ENCODE data around the gene ZNF638. TPM values are rescaled to one million over a fixed set of nuclear protein-coding genes. Genes with fewer than 3 reads are reported as not detected.

Gene ZNF638
- total RNA-seq, 4 donors from 2014 or later: 94.9 to 114 (median 109) TPM

- no peak for DNase-seq (ENCODE audit: low spot score in 2 of 2)
- TF ChIP-seq, protein P1, sequence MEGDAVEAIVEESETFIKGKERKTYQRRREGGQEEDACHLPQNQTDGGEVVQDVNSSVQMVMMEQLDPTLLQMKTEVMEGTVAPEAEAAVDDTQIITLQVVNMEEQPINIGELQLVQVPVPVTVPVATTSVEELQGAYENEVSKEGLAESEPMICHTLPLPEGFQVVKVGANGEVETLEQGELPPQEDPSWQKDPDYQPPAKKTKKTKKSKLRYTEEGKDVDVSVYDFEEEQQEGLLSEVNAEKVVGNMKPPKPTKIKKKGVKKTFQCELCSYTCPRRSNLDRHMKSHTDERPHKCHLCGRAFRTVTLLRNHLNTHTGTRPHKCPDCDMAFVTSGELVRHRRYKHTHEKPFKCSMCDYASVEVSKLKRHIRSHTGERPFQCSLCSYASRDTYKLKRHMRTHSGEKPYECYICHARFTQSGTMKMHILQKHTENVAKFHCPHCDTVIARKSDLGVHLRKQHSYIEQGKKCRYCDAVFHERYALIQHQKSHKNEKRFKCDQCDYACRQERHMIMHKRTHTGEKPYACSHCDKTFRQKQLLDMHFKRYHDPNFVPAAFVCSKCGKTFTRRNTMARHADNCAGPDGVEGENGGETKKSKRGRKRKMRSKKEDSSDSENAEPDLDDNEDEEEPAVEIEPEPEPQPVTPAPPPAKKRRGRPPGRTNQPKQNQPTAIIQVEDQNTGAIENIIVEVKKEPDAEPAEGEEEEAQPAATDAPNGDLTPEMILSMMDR (IDR thresholded peaks at IDR 0.05): no peak
- no peak for TF ChIP-seq POLR2A (IDR thresholded peaks at IDR 0.05)
- 88% methylated on average over 2 of the region's 2 CpGs for WGBS, 2 donors
- intact Hi-C loops (cut with DNase I; ENCODE audit: low total_unique reads): no loop called here
- H3K4me3 ChIP-seq (ENCODE audit: low read depth, poor library complexity, severe bottlenecking): no peak overlapping the region
These were observed 30.9 kb downstream of the ZNF638 start for GRCh38 chr2:71362447-71362846.

DNA sequence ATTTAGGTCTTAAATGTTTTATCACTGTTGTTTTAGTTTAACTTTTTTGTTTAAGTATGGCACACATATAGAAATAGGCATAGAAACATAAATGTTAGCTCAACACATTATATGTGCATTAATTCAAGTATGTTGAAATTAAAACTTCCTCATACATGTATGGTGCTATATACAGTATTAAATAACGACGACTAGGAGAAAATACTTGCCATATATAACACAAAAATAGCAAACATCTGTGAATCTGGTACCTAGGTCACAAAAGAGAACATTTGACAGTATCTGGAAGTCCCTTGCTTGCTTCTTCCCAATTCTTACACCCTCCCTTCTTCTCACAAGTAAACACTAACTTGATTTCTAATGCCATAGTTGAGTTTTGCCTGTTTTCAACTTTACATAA is 38.4 kb downstream of the ZNF638 start:
- intact Hi-C loops (cut with DNase I; ENCODE audit: low total_unique reads): no loop called here

DNA sequence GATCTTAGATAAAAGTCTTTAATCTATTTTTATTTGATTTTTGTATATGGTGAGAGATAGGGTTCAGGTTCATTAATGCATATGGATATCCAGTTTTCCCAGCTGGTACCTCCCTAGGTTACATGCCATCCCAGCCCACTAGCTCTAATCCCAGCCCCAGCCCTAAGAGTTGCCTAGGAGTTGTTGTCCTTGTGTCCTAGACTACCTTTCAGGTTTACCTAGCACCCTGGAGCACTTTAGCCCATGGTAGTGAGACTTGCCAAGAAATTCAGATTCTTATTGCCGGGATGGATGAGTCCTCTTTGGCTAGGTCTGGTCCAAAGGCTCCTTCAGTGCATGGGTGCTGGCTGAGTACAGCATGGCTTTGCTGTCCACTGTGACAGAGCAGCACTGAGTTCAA is 40.5 kb downstream of the ZNF638 start:
- no peak overlapping the region for H3K4me3 ChIP-seq (ENCODE audit: low read depth, poor library complexity, severe bottlenecking)
- no peak for TF ChIP-seq POLR2A (IDR thresholded peaks at IDR 0.05)
- TF ChIP-seq, protein P1 (IDR thresholded peaks at IDR 0.05): no peak
- no peak for DNase-seq (ENCODE audit: low spot score in 2 of 2)
- intact Hi-C loops (cut with DNase I; ENCODE audit: low total_unique reads): no loop called here
- 64 to 80% methylated on average over 1 of the region's 1 CpG for WGBS, 2 donors

More for the DNA sequence above, 38.4 kb downstream of the ZNF638 start:
- DNase-seq (ENCODE audit: low spot score in 2 of 2): no peak
- H3K4me3 ChIP-seq (ENCODE audit: low read depth, poor library complexity, severe bottlenecking): no peak overlapping the region
- no peak for TF ChIP-seq POLR2A (IDR thresholded peaks at IDR 0.05)
- TF ChIP-seq, protein P1 (IDR thresholded peaks at IDR 0.05): no peak
- 90% methylated on average over 2 of the region's 2 CpGs for WGBS, 2 donors

DNA sequence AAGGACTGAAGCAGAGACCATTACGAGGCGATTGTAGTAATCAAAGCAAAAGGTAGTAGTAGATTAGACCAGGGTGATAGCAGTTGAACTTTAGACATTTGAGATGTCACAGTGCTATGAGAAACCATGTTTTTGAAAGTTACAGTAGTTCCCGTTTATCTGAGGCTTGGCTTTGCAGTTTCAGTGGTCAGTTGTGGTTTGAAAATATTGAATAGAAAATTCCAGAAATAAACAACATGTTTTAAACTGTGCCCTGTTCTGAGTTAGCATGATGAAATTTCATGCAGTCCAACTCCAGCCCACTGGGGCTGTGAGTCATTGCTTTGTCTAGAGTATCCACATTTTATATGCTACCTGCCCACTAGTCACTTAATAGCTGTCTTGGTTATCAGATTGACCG is 47.5 kb downstream of the ZNF638 start:
- no peak overlapping the region for H3K4me3 ChIP-seq (ENCODE audit: low read depth, poor library complexity, severe bottlenecking)
- intact Hi-C loops (cut with DNase I; ENCODE audit: low total_unique reads): no loop called here
- no peak for DNase-seq (ENCODE audit: low spot score in 2 of 2)
- no peak for TF ChIP-seq POLR2A (IDR thresholded peaks at IDR 0.05)
- TF ChIP-seq, protein P1 (IDR thresholded peaks at IDR 0.05): no peak
- WGBS, 2 donors: 84 to 85% methylated on average over 4 of the region's 4 CpGs

DNA sequence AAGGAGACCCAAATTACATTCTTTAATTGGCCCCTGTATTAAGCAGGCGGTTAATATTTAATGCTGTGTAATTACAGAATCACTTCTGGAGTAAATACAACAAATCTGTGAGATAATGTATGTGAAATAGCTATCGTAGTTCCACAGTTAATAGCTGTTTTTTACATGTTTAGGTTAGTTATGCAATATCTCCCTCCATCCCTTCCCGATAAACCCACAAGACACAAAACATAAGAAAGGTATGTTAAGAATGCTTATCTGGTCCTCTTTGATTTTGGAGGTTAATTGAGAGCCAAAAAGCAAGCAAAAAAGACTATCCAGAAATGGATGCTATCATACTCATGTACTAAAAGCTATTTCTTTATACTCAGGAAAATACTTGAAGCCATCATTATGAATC is 49.1 kb downstream of the ZNF638 start:
- intact Hi-C loops (cut with DNase I; ENCODE audit: low total_unique reads): no loop called here
- TF ChIP-seq POLR2A (IDR thresholded peaks at IDR 0.05): no peak
- TF ChIP-seq, protein P1 (IDR thresholded peaks at IDR 0.05): no peak
- WGBS, 2 donors: 90 to 96% methylated on average over 3 of the region's 3 CpGs
- no peak for DNase-seq (ENCODE audit: low spot score in 2 of 2)
- no peak overlapping the region for H3K4me3 ChIP-seq (ENCODE audit: low read depth, poor library complexity, severe bottlenecking)

DNA sequence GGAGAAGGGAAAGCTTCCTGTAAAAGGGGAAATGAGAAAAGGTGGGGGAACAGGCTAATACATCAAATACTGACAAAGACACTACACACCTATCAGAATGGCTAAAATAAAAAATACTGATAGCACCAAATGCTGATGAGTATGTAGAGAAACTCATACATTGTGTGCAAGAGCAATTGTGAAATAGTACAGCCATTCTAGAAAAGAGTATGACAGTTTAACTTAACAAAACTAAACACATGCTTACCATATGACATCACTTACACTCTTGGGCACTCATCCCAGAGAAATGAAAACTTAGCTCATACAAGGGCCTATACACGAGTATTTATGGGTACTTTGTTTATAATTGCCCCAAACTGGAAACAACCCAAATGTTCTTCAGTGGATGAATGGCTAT is 53.4 kb downstream of the ZNF638 start:
- 18 to 23% methylated on average over 1 of the region's 1 CpG for WGBS, 2 donors
- intact Hi-C loops (cut with DNase I; ENCODE audit: low total_unique reads): no loop called here

More for the DNA sequence above, 53.4 kb downstream of the ZNF638 start:
- TF ChIP-seq, protein P1 (IDR thresholded peaks at IDR 0.05): no peak
- no peak for TF ChIP-seq POLR2A (IDR thresholded peaks at IDR 0.05)
- DNase-seq (ENCODE audit: low spot score in 2 of 2): no peak
- H3K4me3 ChIP-seq (ENCODE audit: low read depth, poor library complexity, severe bottlenecking): no peak overlapping the region
